Stimulated activated CD4-positive, alpha-beta T cell treated with anti-CD3 and anti-CD28 coated beads, Interleukin-12 subunit alpha, Interleukin-12 subunit beta, amount 100 ng/mL, for 4 hours (primary cell): ENCODE data around the gene TMEM61.
A peak's percentile ranks its signal among the peaks of the same experiment; 100 is the strongest.
"Not testable (repeated sequence)": the region's sequence is repeated elsewhere in the genome, so short reads cannot be mapped to it uniquely, and the experiment has no call there.

Experiments
- DNase-seq: peaks from one replicate; pipeline ENCODE4 v3.0.0-alpha.2; 2020

The TMEM61 gene

GRCh38 chr1:54980528-54981241, at the start of gene TMEM61:
Gene TMEM61 (plus strand): TSS chr1:54980628. CDS start chr1:54981066, 438 bp downstream.
- DNase-seq: no peak

GRCh38 chr1:54931275-54931840, 49.1 kb upstream of the TMEM61 start:
- no peak for DNase-seq

GRCh38 chr1:54934081-54934480, 46.3 kb upstream of the TMEM61 start:
- not testable (repeated sequence) for DNase-seq

- DNase-seq: no peak
Measured at GRCh38 chr1:54934869-54935268, 45.6 kb upstream of the TMEM61 start.

- DNase-seq: no peak
Measured at GRCh38 chr1:54936791-54937190, 43.6 kb upstream of the TMEM61 start.

GRCh38 chr1:54937469-54937868, 43.0 kb upstream of the TMEM61 start:
- no peak for DNase-seq

GRCh38 chr1:54938955-54939354, 41.5 kb upstream of the TMEM61 start:
- not testable (repeated sequence) for DNase-seq

- DNase-seq: no peak
Measured at GRCh38 chr1:54940042-54940441, 40.4 kb upstream of the TMEM61 start.

- DNase-seq: no peak
Measured at GRCh38 chr1:54942976-54943375, 37.5 kb upstream of the TMEM61 start.

GRCh38 chr1:54944610-54945392, 35.6 kb upstream of the TMEM61 start:
- DNase-seq: peak; percentile 48

GRCh38 chr1:54945393-54945936, 35.0 kb upstream of the TMEM61 start:
- no peak for DNase-seq

- no peak for DNase-seq
Measured at GRCh38 chr1:54947540-54947939, 32.9 kb upstream of the TMEM61 start.

GRCh38 chr1:54949053-54949452, 31.4 kb upstream of the TMEM61 start:
- DNase-seq: no peak

GRCh38 chr1:54950006-54950368, 30.4 kb upstream of the TMEM61 start:
- DNase-seq: no peak

- peak; percentile 30 for DNase-seq
Measured at GRCh38 chr1:54950369-54951163, 29.9 kb upstream of the TMEM61 start.

- no peak for DNase-seq
Measured at GRCh38 chr1:54951810-54952226, 28.6 kb upstream of the TMEM61 start.

- DNase-seq: no peak
Measured at GRCh38 chr1:54952950-54953718, 27.3 kb upstream of the TMEM61 start.

GRCh38 chr1:54953846-54954245, 26.6 kb upstream of the TMEM61 start:
- no peak for DNase-seq

GRCh38 chr1:54955359-54955758, 25.1 kb upstream of the TMEM61 start:
- no peak for DNase-seq

- no peak for DNase-seq
Measured at GRCh38 chr1:54956726-54957125, 23.7 kb upstream of the TMEM61 start.

GRCh38 chr1:54959241-54959640, 21.2 kb upstream of the TMEM61 start:
- no peak for DNase-seq
